H4 (cell line): ENCODE measurements around the gene RABGAP1. TPM values are rescaled to one million over a fixed set of nuclear protein-coding genes. Genes with fewer than 3 reads are reported as not detected.

Experiments used
- DNase-seq: peaks from one replicate; pipeline ENCODE4 v3.0.0-alpha.2; 2015; ENCODE audit warnings: low spot score
- total RNA-seq: library from RNA; depleted of rRNA; stranded (reverse); fragments of >200 nt; shearing (Covaris generic); gene quantifications from 2 replicates; pipeline ENCODE4 v1.2.3, GENCODE V29; 2014

Gene RABGAP1
- total RNA-seq, 1 experiment from 2014 or later = 25.0 TPM

- DNase-seq = no peak
These were observed 68.1 kb downstream of the RABGAP1 start for GRCh38 chr9:123008909-123009308.

GRCh38 chr9:123011380-123011779 lies 70.6 kb downstream of the RABGAP1 start:
- DNase-seq = no peak

GRCh38 chr9:123011878-123012528 lies 71.2 kb downstream of the RABGAP1 start:
- no peak for DNase-seq

- DNase-seq = no peak
These were observed 75.8 kb downstream of the RABGAP1 start for GRCh38 chr9:123016631-123017030.

- DNase-seq = no peak
These were observed 80.0 kb downstream of the RABGAP1 start for GRCh38 chr9:123020796-123021195.

- DNase-seq = no peak
These were observed 85.6 kb downstream of the RABGAP1 start for GRCh38 chr9:123026425-123026824.

GRCh38 chr9:123027517-123027916 lies 86.7 kb downstream of the RABGAP1 start:
- no peak for DNase-seq

- DNase-seq = no peak
These were observed 87.3 kb downstream of the RABGAP1 start for GRCh38 chr9:123028136-123028535.

GRCh38 chr9:123028973-123029372 lies 88.2 kb downstream of the RABGAP1 start:
- no peak for DNase-seq

GRCh38 chr9:123031963-123032362 lies 91.1 kb downstream of the RABGAP1 start:
- no peak for DNase-seq

GRCh38 chr9:123033352-123033751 lies 92.5 kb downstream of the RABGAP1 start, which contains the start of gene GPR21:
Gene GPR21 (plus strand): TSS chr9:123033667. CDS start chr9:123034567, 900 bp downstream.
- DNase-seq = no peak

- DNase-seq = no peak
These were observed 93.2 kb downstream of the RABGAP1 start for GRCh38 chr9:123033864-123034601.

GRCh38 chr9:123034881-123035510 lies 94.2 kb downstream of the RABGAP1 start:
- DNase-seq = no peak

- no peak for DNase-seq
These were observed 95.0 kb downstream of the RABGAP1 start for GRCh38 chr9:123035791-123036190.

- no peak for DNase-seq
These were observed 96.2 kb downstream of the RABGAP1 start for GRCh38 chr9:123036893-123037545.

- DNase-seq = no peak
These were observed 98.9 kb downstream of the RABGAP1 start for GRCh38 chr9:123039617-123040219.

GRCh38 chr9:123040801-123041200 lies 100.0 kb downstream of the RABGAP1 start:
- no peak for DNase-seq

GRCh38 chr9:123041489-123041888 lies 100.7 kb downstream of the RABGAP1 start:
- DNase-seq = no peak

GRCh38 chr9:123043081-123043939 lies 102.5 kb downstream of the RABGAP1 start:
- no peak for DNase-seq

- no peak for DNase-seq
These were observed 103.8 kb downstream of the RABGAP1 start for GRCh38 chr9:123044586-123044985.
